GM12878 (cell line): ENCODE data around the gene SLC6A12.

Source experiments
- CTCF ChIP-seq, 3 experiments: IDR thresholded peaks in 2 of 3; conservative IDR thresholded peaks in 1 of 3; 2 replicates each; pipeline ENCODE4 v1.5.1; 2011; ENCODE audit warnings: low read depth in 3 of 3, low read length in 3 of 3, mild to moderate bottlenecking in 3 of 3, control low read depth in 2 of 3, moderate library complexity in 2 of 3, inconsistent platforms in 1 of 3, mixed read lengths in 1 of 3; ENCODE audit not compliant: control insufficient read depth in 2 of 3, insufficient read depth in 1 of 3; ENCODE audit errors: extremely low read depth in 1 of 3
- ESRRA ChIP-seq: IDR thresholded peaks from 2 replicates; pipeline ENCODE4 v1.6.1; 2012; ENCODE audit warnings: mild to moderate bottlenecking, low read length, improper control_type of control experiment
- HDAC2 ChIP-seq: fragments of 200-600 bp; sonication (generic); IDR thresholded peaks from 2 replicates; pipeline ENCODE4 v1.6.1; 2017
- POLR2AphosphoS5 ChIP-seq: IDR thresholded peaks from 2 replicates; pipeline ENCODE4 v1.6.1; 2011; ENCODE audit warnings: mild to moderate bottlenecking, low read length, inconsistent platforms
- RAD21 ChIP-seq: IDR thresholded peaks from 2 replicates; pipeline ENCODE4 v1.6.1; 2011; ENCODE audit warnings: mild to moderate bottlenecking, low read depth, low read length, moderate library complexity; ENCODE audit not compliant: insufficient read depth

GRCh38 chr12:163406-163986, 50.5 kb downstream of the SLC6A12 start:
- TF ChIP-seq HDAC2 (no peak), POLR2AphosphoS5 (no peak), ESRRA (no peak), RAD21 (no peak), CTCF (IDR thresholded peaks at IDR 0.05 in 2 of 3, conservative IDR thresholded peaks at IDR 0.05 in 1 of 3; ENCODE audit: control insufficient read depth in 2 of 3, extremely low read depth in 1 of 3, insufficient read depth in 1 of 3, low read depth in 3 of 3, low read length in 3 of 3) (no peak)
